HepG2 (cell line): Measurements from ENCODE around the gene HAT1. TPM values are rescaled to one million over a fixed set of nuclear protein-coding genes. Genes with fewer than 3 reads are reported as not detected.
A peak's percentile ranks its signal among the peaks of the same experiment; 100 is the strongest.

Source experiments
- ADNP ChIP-seq: sonication (generic); formaldehyde crosslinking; IDR thresholded peaks from 2 replicates; pipeline ENCODE4 v1.4.0; 2020; ENCODE audit warnings: missing genetic modification reagents
- CREM ChIP-seq, 2 experiments: sonication (generic) in 1 of 2; formaldehyde crosslinking in 1 of 2; IDR thresholded peaks; 2 replicates each; pipeline versions ENCODE4 v1.4.0 to v1.6.1; 2016 to 2020; ENCODE audit warnings: antibody characterized with exemption in 1 of 2, mild to moderate bottlenecking in 1 of 2, missing genetic modification reagents in 1 of 2
- ETV5 ChIP-seq: IDR thresholded peaks from 2 replicates; pipeline ENCODE4 v1.6.1; 2018; ENCODE audit warnings: missing biosample characterization, missing genetic modification reagents, inconsistent platforms, borderline replicate concordance
- HMGXB4 ChIP-seq, 2 experiments: sonication (generic) in 1 of 2; formaldehyde crosslinking in 1 of 2; IDR thresholded peaks; 2 replicates each; pipeline versions ENCODE4 v1.4.0 to v1.6.1; 2018 to 2020; ENCODE audit warnings: missing genetic modification reagents in 2 of 2, borderline replicate concordance in 1 of 2, low read depth in 1 of 2, mild to moderate bottlenecking in 1 of 2, missing biosample characterization in 1 of 2
- HNRNPLL ChIP-seq: fragments of 200-400 bp; formaldehyde crosslinking; IDR thresholded peaks from 2 replicates; pipeline ENCODE4 v1.6.1; 2017; ENCODE audit warnings: mild to moderate bottlenecking, low read depth, low read length; ENCODE audit not compliant: poor library complexity, severe bottlenecking
- JUNB ChIP-seq: sonication (generic); formaldehyde crosslinking; IDR thresholded peaks from 2 replicates; pipeline ENCODE4 v1.8.0; 2022; ENCODE audit warnings: missing genetic modification reagents, mild to moderate bottlenecking, borderline replicate concordance
- KDM4B ChIP-seq: sonication (generic); formaldehyde crosslinking; IDR thresholded peaks from 2 replicates; pipeline ENCODE4 v1.4.0; 2020; ENCODE audit warnings: missing genetic modification reagents
- NFE2L1 ChIP-seq: sonication (generic); formaldehyde crosslinking; IDR thresholded peaks from 2 replicates; pipeline ENCODE4 v1.4.0; 2020; ENCODE audit warnings: missing genetic modification reagents, mild to moderate bottlenecking, borderline replicate concordance
- NFIB ChIP-seq: sonication (generic); formaldehyde crosslinking; IDR thresholded peaks from 2 replicates; pipeline ENCODE4 v1.9.0; 2021; ENCODE audit warnings: missing genetic modification reagents, mild to moderate bottlenecking, borderline replicate concordance
- NR3C1 ChIP-seq: sonication (generic); formaldehyde crosslinking; IDR thresholded peaks from 2 replicates; pipeline ENCODE4 v1.4.0; 2020; ENCODE audit warnings: missing genetic modification reagents
- SALL2 ChIP-seq: sonication (generic); formaldehyde crosslinking; IDR thresholded peaks from 2 replicates; pipeline ENCODE4 v1.8.1; 2023; ENCODE audit warnings: mild to moderate bottlenecking, missing genetic modification reagents, inconsistent platforms
- TAF1 ChIP-seq: sonication (generic); formaldehyde crosslinking; IDR thresholded peaks from 2 replicates; pipeline ENCODE4 v1.4.0; 2020; ENCODE audit warnings: missing genetic modification reagents
- YY1 ChIP-seq: IDR thresholded peaks from 2 replicates; pipeline ENCODE4 v1.6.1; 2011; ENCODE audit warnings: low read length, low read depth, moderate library complexity, mild to moderate bottlenecking; ENCODE audit not compliant: insufficient read depth, insufficient replicate concordance
- ZFP37 ChIP-seq: sonication (generic); formaldehyde crosslinking; IDR thresholded peaks from 2 replicates; pipeline ENCODE4 v1.4.0; 2020; ENCODE audit warnings: missing genetic modification reagents, borderline replicate concordance
- ZNF350 ChIP-seq: sonication (generic); formaldehyde crosslinking; IDR thresholded peaks from 2 replicates; pipeline ENCODE4 v1.4.0; 2020; ENCODE audit warnings: mild to moderate bottlenecking, low read depth, missing genetic modification reagents, borderline replicate concordance
- ZNF451 ChIP-seq: sonication (generic); formaldehyde crosslinking; IDR thresholded peaks from 2 replicates; pipeline ENCODE4 v1.5.0; 2020; ENCODE audit warnings: mild to moderate bottlenecking, missing genetic modification reagents
- ZNF460 ChIP-seq: sonication (generic); formaldehyde crosslinking; IDR thresholded peaks from 2 replicates; pipeline ENCODE4 v1.5.1; 2020; ENCODE audit warnings: missing genetic modification reagents, mild to moderate bottlenecking, borderline replicate concordance
- ZNF598 ChIP-seq: sonication (generic); formaldehyde crosslinking; IDR thresholded peaks from 2 replicates; pipeline ENCODE4 v1.5.1; 2020; ENCODE audit warnings: mild to moderate bottlenecking, missing genetic modification reagents, borderline replicate concordance
- ZNF724P ChIP-seq: sonication (generic); formaldehyde crosslinking; IDR thresholded peaks from 2 replicates; pipeline ENCODE4 v1.8.0; 2022; ENCODE audit warnings: missing genetic modification reagents, borderline replicate concordance
- ZNF740 ChIP-seq: sonication (generic); formaldehyde crosslinking; IDR thresholded peaks from 2 replicates; pipeline ENCODE4 v1.4.0; 2020; ENCODE audit warnings: missing genetic modification reagents
- ZNF766 ChIP-seq: sonication (generic); formaldehyde crosslinking; IDR thresholded peaks from 2 replicates; pipeline ENCODE4 v1.5.0; 2020; ENCODE audit warnings: missing genetic modification reagents, borderline replicate concordance
- ZNF839 ChIP-seq: sonication (generic); formaldehyde crosslinking; IDR thresholded peaks from 2 replicates; pipeline ENCODE4 v1.4.0; 2020; ENCODE audit warnings: missing genetic modification reagents, mild to moderate bottlenecking, borderline replicate concordance
- ZNF850 ChIP-seq: sonication (generic); formaldehyde crosslinking; conservative IDR thresholded peaks from 2 replicates; pipeline ENCODE4 v1.9.0; 2021; ENCODE audit warnings: mild to moderate bottlenecking, missing genetic modification reagents
- polyA plus RNA-seq, 8 experiments: library from polyadenylated mRNA; depleted of rRNA in 3 of 8; stranded (reverse) in 7 of 8; unstranded in 1 of 8; fragments of >200 nt; fragmentation: Illumina TruSeq in 4 of 8; extraction: Trizol in 4 of 8; gene quantifications; 2 replicates each; pipeline versions ENCODE4 v1.2.1 to v1.2.3, GENCODE V29; 2011 to 2016; ENCODE audit warnings: low read depth in 4 of 8, missing spikeins in 1 of 8, mixed read lengths in 1 of 8; ENCODE audit not compliant: insufficient read depth in 1 of 8
- total RNA-seq, 5 experiments: library from RNA; depleted of rRNA; stranded (reverse); fragments of >200 nt; fragmentation: Illumina TruSeq; extraction: Trizol; gene quantifications; 2 replicates each; pipeline ENCODE4 v1.2.3, GENCODE V29; 2016; ENCODE audit warnings: low read depth in 1 of 5
- TF ChIP-seq, protein P1 (sequence below): sonication (generic); formaldehyde crosslinking; IDR thresholded peaks from 2 replicates; pipeline ENCODE4 v1.8.0; 2022; ENCODE audit warnings: low read depth, missing genetic modification reagents
- TF ChIP-seq, protein P2 (sequence below): IDR thresholded peaks from 2 replicates; pipeline ENCODE4 v1.6.1; 2016

Gene HAT1
- total and polyA plus RNA-seq, 2 of the 13 experiments (the other 11 are each of a cell fraction or from before 2014, with no cell fraction given), result 45.4 to 119 TPM

- TF ChIP-seq, protein P1, sequence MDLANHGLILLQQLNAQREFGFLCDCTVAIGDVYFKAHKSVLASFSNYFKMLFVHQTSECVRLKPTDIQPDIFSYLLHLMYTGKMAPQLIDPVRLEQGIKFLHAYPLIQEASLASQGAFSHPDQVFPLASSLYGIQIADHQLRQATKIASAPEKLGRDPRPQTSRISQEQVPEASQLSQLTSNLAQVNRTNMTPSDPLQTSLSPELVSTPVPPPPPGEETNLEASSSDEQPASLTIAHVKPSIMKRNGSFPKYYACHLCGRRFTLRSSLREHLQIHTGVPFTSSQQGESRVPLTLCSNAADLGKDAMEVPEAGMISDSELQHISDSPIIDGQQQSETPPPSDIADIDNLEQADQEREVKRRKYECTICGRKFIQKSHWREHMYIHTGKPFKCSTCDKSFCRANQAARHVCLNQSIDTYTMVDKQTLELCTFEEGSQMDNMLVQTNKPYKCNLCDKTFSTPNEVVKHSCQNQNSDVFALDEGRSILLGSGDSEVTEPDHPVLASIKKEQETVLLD (CRISPR knock-in tag), result 0 out of 2 replicates have a peak, but pooled peaks have one; percentile 33
- TF ChIP-seq KDM4B (CRISPR knock-in tag) (no peak), ZNF766 (CRISPR knock-in tag) (no peak), ZNF839 (CRISPR knock-in tag) (no peak), ZNF850 (no peak), ADNP (no peak), NFIB (CRISPR knock-in tag) (no peak), JUNB (no peak), TAF1 (CRISPR knock-in tag) (peak; percentile 60; the same call in 1 of the 2 replicates), HNRNPLL (peak; percentile 79), ZNF350 (peak; percentile 72; the same call in 1 of the 2 replicates), ZNF740 (CRISPR knock-in tag) (no peak), ZNF460 (CRISPR knock-in tag) (no peak), ZNF724P (CRISPR knock-in tag) (no peak), ZFP37 (no peak), CREM (IDR thresholded peaks at IDR 0.05) (no peak), CREM (CRISPR knock-in tag; IDR thresholded peaks at IDR 0.05) (no peak), ZNF598 (CRISPR knock-in tag) (peak; percentile 88; the same call in 1 of the 2 replicates), ZNF451 (CRISPR knock-in tag) (peak; percentile 87; the same call in 1 of the 2 replicates), ETV5 (CRISPR knock-in tag) (peak; percentile 11; the same call in 1 of the 2 replicates), YY1 (peak; percentile 88), HMGXB4 (CRISPR knock-in tag; IDR thresholded peaks at IDR 0.05; ENCODE audit: borderline replicate concordance in 1 of 2, low read depth in 1 of 2) (peak; percentile 47 to 72; a peak in 2 of 4 replicates), SALL2 (CRISPR knock-in tag) (no peak; the same call in 1 of the 2 replicates), NR3C1 (CRISPR knock-in tag) (no peak), NFE2L1 (CRISPR knock-in tag) (no peak)
- TF ChIP-seq, protein P2, sequence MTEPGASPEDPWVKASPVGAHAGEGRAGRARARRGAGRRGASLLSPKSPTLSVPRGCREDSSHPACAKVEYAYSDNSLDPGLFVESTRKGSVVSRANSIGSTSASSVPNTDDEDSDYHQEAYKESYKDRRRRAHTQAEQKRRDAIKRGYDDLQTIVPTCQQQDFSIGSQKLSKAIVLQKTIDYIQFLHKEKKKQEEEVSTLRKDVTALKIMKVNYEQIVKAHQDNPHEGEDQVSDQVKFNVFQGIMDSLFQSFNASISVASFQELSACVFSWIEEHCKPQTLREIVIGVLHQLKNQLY (CRISPR knock-in tag), result no peak
Observed at GRCh38 chr2:171893824-171894611, 28.2 kb upstream of the HAT1 start, which contains the start of gene SLC25A12 (continued).
